ENCODE data around the gene SGF29. TPM values are rescaled to one million over a fixed set of nuclear protein-coding genes. Genes with fewer than 3 reads are reported as not detected.

The SGF29 gene
- polyA plus RNA-seq, 3 donors = 14.0 to 24.3 (median 18.8) TPM

DNA sequence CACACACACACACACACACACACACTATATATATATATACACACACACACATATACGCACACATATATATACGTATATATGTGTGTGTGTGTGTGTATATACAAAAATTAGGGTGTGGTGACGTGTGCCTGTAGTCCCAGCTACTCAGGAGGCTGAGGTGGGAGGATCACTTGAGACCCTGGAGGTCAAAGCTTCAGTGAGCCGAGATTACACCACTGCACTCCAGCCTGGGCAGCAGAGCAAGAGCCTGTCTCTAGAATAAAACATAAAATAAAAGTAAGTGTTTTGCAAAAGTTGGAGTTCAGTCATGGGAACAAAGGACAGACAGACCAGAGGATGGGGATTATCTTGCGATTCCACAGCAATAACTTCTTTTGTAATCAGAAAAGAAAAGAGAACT, 25.7 kb upstream of the SGF29 start:
- Histone ChIP-seq H3K4me2 (replicated peaks; ENCODE audit: extremely low read depth, low read length, poor library complexity, severe bottlenecking) (no peak overlapping the region), H3K36me3 (replicated peaks in 1 of 2; ENCODE audit: control insufficient read depth in 1 of 2, insufficient read depth in 2 of 2, low read length in 2 of 2) (no peaks in the 10 kb centered on the region), H3K27ac (ENCODE audit: low read depth in 1 of 2, low read length in 2 of 2) (no peak overlapping the region), H4K20me1 (ENCODE audit: insufficient read depth, low read length) (no peaks in the 10 kb centered on the region), H2AFZ (ENCODE audit: insufficient read depth, low read depth, low read length, poor library complexity, severe bottlenecking) (no peak overlapping the region), H3K27me3 (ENCODE audit: control insufficient read depth in 2 of 2, insufficient read depth in 2 of 2, low read length in 2 of 2) (no peaks in the 10 kb centered on the region), H3K4me3 (replicated peaks in 1 of 3; ENCODE audit: low read depth in 2 of 3, low read length in 3 of 3) (no peak overlapping the region), H3K4me1 (ENCODE audit: control insufficient read depth in 1 of 2, insufficient read depth in 2 of 2, low read length in 2 of 2) (peaks cover 28 to 29% of the 10 kb centered on the region in 2 donors), H3K79me2 (ENCODE audit: insufficient read depth, low read length) (no peaks in the 10 kb centered on the region), H3K9me3 (replicated peaks in 1 of 2; ENCODE audit: control insufficient read depth in 1 of 2, insufficient read depth in 1 of 2, low read length in 2 of 2) (no peaks in the 10 kb centered on the region), H3K9ac (ENCODE audit: insufficient read depth, low read length, poor library complexity, severe bottlenecking) (no peak overlapping the region)
- peaks cover 0 to 3% (median 0%) of the 10 kb centered on the region in 7 donors for H3K9me3 Mint-ChIP-seq
- H3K4me3 Mint-ChIP-seq = no peak overlapping the region
- H3K36me3 Mint-ChIP-seq = peaks cover 0 to 7% of the 10 kb centered on the region in 2 donors
- H3K27me3 Mint-ChIP-seq (ENCODE audit: low read depth in 3 of 3) = peaks cover 0 to 2% (median 0%) of the 10 kb centered on the region in 3 donors
- no peak for DNase-seq
- intact Hi-C loops (cut with micrococcal nuclease) = no loop called here
- WGBS (ENCODE audit: insufficient coverage) = 100% methylated on average over 1 of the region's 5 CpGs
- no peak for TF ChIP-seq CTCF (IDR thresholded peaks at IDR 0.05)
- H3K27ac Mint-ChIP-seq = no peak overlapping the region
- peaks cover 28% of the 10 kb centered on the region for H3K4me1 Mint-ChIP-seq

GRCh38 chr16:28528463-28528867, 25.3 kb upstream of the SGF29 start:
- no peak for TF ChIP-seq CTCF (IDR thresholded peaks at IDR 0.05)
- Histone ChIP-seq H3K27ac (ENCODE audit: low read depth in 1 of 2, low read length in 2 of 2) (no peak overlapping the region), H3K4me2 (replicated peaks; ENCODE audit: extremely low read depth, low read length, poor library complexity, severe bottlenecking) (no peak overlapping the region), H3K9me3 (replicated peaks in 1 of 2; ENCODE audit: control insufficient read depth in 1 of 2, insufficient read depth in 1 of 2, low read length in 2 of 2) (no peaks in the 10 kb centered on the region), H3K9ac (ENCODE audit: insufficient read depth, low read length, poor library complexity, severe bottlenecking) (no peak overlapping the region), H3K27me3 (ENCODE audit: control insufficient read depth in 2 of 2, insufficient read depth in 2 of 2, low read length in 2 of 2) (no peaks in the 10 kb centered on the region), H4K20me1 (ENCODE audit: insufficient read depth, low read length) (no peaks in the 10 kb centered on the region), H3K36me3 (replicated peaks in 1 of 2; ENCODE audit: control insufficient read depth in 1 of 2, insufficient read depth in 2 of 2, low read length in 2 of 2) (no peaks in the 10 kb centered on the region), H2AFZ (ENCODE audit: insufficient read depth, low read depth, low read length, poor library complexity, severe bottlenecking) (no peak overlapping the region), H3K79me2 (ENCODE audit: insufficient read depth, low read length) (no peaks in the 10 kb centered on the region), H3K4me3 (replicated peaks in 1 of 3; ENCODE audit: low read depth in 2 of 3, low read length in 3 of 3) (no peak overlapping the region), H3K4me1 (ENCODE audit: control insufficient read depth in 1 of 2, insufficient read depth in 2 of 2, low read length in 2 of 2) (peaks cover 33 to 34% of the 10 kb centered on the region in 2 donors)
- H3K27ac Mint-ChIP-seq = no peak overlapping the region
- H3K4me3 Mint-ChIP-seq = no peak overlapping the region
- H3K4me1 Mint-ChIP-seq = peaks cover 33% of the 10 kb centered on the region
- 93% methylated on average over 3 of the region's 5 CpGs for WGBS (ENCODE audit: insufficient coverage)
- H3K9me3 Mint-ChIP-seq = peaks cover 0 to 3% (median 0%) of the 10 kb centered on the region in 7 donors
- peaks cover 0 to 9% of the 10 kb centered on the region in 2 donors for H3K36me3 Mint-ChIP-seq
- intact Hi-C loops (cut with micrococcal nuclease) = no loop called here
- H3K27me3 Mint-ChIP-seq (ENCODE audit: low read depth in 3 of 3) = peaks cover 0 to 3% (median 0%) of the 10 kb centered on the region in 3 donors
- no peak for DNase-seq

Data from CD14-positive monocyte (primary cell).